Calu3 (cell line): Measurements from ENCODE around the gene PNLIP. TPM values are rescaled to one million over a fixed set of nuclear protein-coding genes. Genes with fewer than 3 reads are reported as not detected.

Experiments
- BruUV-seq: library from RNA; stranded (reverse); fragments of 400-500 nt; replicated peaks from 2 replicates; lab custom pipeline; 2021; lab: Mats Ljungman, UMichigan
- CTCF ChIA-PET: fragments of 300-600 bp; sonication (Branson Sonifier 250); formaldehyde crosslinking; loops from one replicate; lab custom pipeline; 2022; ENCODE audit warnings: antibody characterized with exemption; lab: Charles Lee
- DNase-seq: peaks from one replicate; pipeline ENCODE4 v3.0.0; 2022
- H3K27ac Mint-ChIP-seq: one replicate; pipeline ENCODE4 v1.8.0; 2022; ENCODE audit warnings: mixed read lengths; ENCODE audit not compliant: unreplicated experiment
- H3K27me3 Mint-ChIP-seq: one replicate; pipeline ENCODE4 v1.8.0; 2022; ENCODE audit warnings: mixed read lengths; ENCODE audit not compliant: unreplicated experiment
- H3K36me3 Mint-ChIP-seq: one replicate; pipeline ENCODE4 v1.8.0; 2022; ENCODE audit warnings: mild to moderate bottlenecking, moderate library complexity, mixed read lengths; ENCODE audit not compliant: insufficient read depth, unreplicated experiment
- H3K4me1 Mint-ChIP-seq: one replicate; pipeline ENCODE4 v1.8.0; 2022; ENCODE audit warnings: mild to moderate bottlenecking, low read depth, mixed read lengths; ENCODE audit not compliant: unreplicated experiment
- H3K4me3 Mint-ChIP-seq: one replicate; pipeline ENCODE4 v1.8.0; 2022; ENCODE audit warnings: mild to moderate bottlenecking, low read depth, moderate library complexity, mixed read lengths; ENCODE audit not compliant: unreplicated experiment
- H3K9me3 Mint-ChIP-seq: one replicate; pipeline ENCODE4 v1.8.0; 2022; ENCODE audit warnings: low read depth, mixed read lengths; ENCODE audit not compliant: unreplicated experiment
- CTCF ChIP-seq: fragments of 200-600 bp; IDR thresholded peaks from one replicate; pipeline ENCODE4 v1.8.0; 2022; ENCODE audit warnings: antibody characterized with exemption; ENCODE audit not compliant: unreplicated experiment
- intact Hi-C: fragments of 100-400 bp; cut with micrococcal nuclease; formaldehyde crosslinking; loops from one replicate; pipeline ENCODE4 v1.10.0; 2022; ENCODE audit not compliant: unreplicated experiment
- total RNA-seq: library from RNA; stranded (reverse); gene quantifications from 2 replicates; pipeline ENCODE4 v1.2.3, GENCODE V29; 2022

Gene PNLIP
- total RNA-seq, 1 experiment from 2014 or later, result not detected

DNA sequence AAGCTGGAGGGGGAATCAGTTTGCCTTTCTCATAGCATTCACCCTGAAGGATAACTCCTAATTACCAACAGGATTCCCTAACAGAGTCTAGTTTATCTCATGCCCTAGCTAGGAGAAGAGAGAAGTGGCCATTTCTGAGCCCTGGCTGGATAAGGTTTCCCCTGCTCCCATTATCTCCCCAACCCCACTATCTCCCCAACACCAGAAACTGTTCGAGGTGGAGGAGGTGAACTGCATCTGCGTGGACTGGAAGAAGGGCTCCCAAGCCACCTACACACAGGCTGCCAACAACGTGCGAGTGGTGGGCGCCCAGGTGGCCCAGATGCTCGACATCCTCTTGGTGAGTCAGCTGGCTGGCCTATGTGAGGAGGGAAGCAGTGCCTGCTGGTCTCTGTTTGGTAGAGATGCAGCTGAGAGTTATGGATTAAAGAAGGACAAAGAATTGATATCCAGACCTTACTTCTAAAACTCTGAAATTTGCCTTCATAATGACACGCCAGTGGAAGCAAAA lies 48.8 kb downstream of the PNLIP start:
- TF ChIP-seq CTCF, result no peak
- CTCF ChIA-PET, result no interaction called here
- BruUV-seq, result no TSS peak

GRCh38 chr10:116596062-116596461 lies 50.3 kb downstream of the PNLIP start:
- BruUV-seq, result no TSS peak
- CTCF ChIA-PET, result no interaction called here

More for the DNA sequence above, 48.8 kb downstream of the PNLIP start:
- H3K4me1 Mint-ChIP-seq, result no peaks in the 10 kb centered on the region
- H3K4me3 Mint-ChIP-seq, result no peak overlapping the region
- intact Hi-C loops, result no loop called here
- no peaks in the 10 kb centered on the region for H3K27me3 Mint-ChIP-seq
- H3K9me3 Mint-ChIP-seq, result no peaks in the 10 kb centered on the region
- DNase-seq, result no peak
- no peak overlapping the region for H3K27ac Mint-ChIP-seq
- no peaks in the 10 kb centered on the region for H3K36me3 Mint-ChIP-seq

DNA sequence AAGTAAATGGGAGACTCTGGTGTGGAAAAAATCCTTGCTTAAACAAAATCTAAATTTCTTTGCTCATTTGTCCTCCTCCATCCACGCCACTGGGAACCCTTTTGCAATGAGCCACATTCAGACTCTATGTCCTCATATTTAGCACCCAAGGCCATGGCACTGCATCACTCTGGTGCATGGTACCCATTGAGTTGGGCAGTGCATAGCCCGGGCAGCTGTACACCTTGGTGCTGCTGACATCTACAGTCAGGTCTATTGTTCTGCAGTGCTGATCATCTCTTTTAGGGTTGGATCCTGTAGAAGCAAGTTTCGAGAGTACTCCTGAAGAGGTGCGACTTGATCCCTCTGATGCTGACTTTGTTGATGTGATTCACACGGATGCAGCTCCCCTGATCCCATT lies 51.8 kb downstream of the PNLIP start:
- no peak for DNase-seq
- H3K27me3 Mint-ChIP-seq, result no peaks in the 10 kb centered on the region
- H3K4me3 Mint-ChIP-seq, result no peak overlapping the region
- H3K9me3 Mint-ChIP-seq, result no peaks in the 10 kb centered on the region
- no peaks in the 10 kb centered on the region for H3K36me3 Mint-ChIP-seq
- BruUV-seq, result no TSS peak
- TF ChIP-seq CTCF, result no peak
- CTCF ChIA-PET, result no interaction called here
- intact Hi-C loops, result no loop called here
- no peak overlapping the region for H3K27ac Mint-ChIP-seq
- no peaks in the 10 kb centered on the region for H3K4me1 Mint-ChIP-seq

More at GRCh38 chr10:116596062-116596461, 50.3 kb downstream of the PNLIP start:
- DNase-seq, result no peak
- no peaks in the 10 kb centered on the region for H3K27me3 Mint-ChIP-seq
- no peaks in the 10 kb centered on the region for H3K4me1 Mint-ChIP-seq
- no peaks in the 10 kb centered on the region for H3K36me3 Mint-ChIP-seq
- TF ChIP-seq CTCF, result no peak
- intact Hi-C loops, result no loop called here
- H3K9me3 Mint-ChIP-seq, result no peaks in the 10 kb centered on the region
- no peak overlapping the region for H3K27ac Mint-ChIP-seq
- H3K4me3 Mint-ChIP-seq, result no peak overlapping the region

GRCh38 chr10:116598329-116598728 lies 52.6 kb downstream of the PNLIP start:
- H3K4me1 Mint-ChIP-seq, result no peaks in the 10 kb centered on the region
- H3K36me3 Mint-ChIP-seq, result no peaks in the 10 kb centered on the region
- BruUV-seq, result no TSS peak
- H3K9me3 Mint-ChIP-seq, result no peaks in the 10 kb centered on the region
- CTCF ChIA-PET, result no interaction called here
- H3K27me3 Mint-ChIP-seq, result no peaks in the 10 kb centered on the region
- H3K27ac Mint-ChIP-seq, result no peak overlapping the region
- H3K4me3 Mint-ChIP-seq, result no peak overlapping the region
- intact Hi-C loops, result no loop called here
- no peak for DNase-seq
- TF ChIP-seq CTCF, result no peak
